ENCODE data around the gene MTMR1. TPM values are rescaled to one million over a fixed set of nuclear protein-coding genes. Genes with fewer than 3 reads are reported as not detected.
A peak's percentile ranks its signal among the peaks of the same experiment; 100 is the strongest.

MTMR1 gene
- total and polyA plus RNA-seq, 2 donors from 2014 or later: 6.2 to 24.5 TPM

- Histone ChIP-seq H3K36me3 (ENCODE audit: control insufficient read depth in 2 of 3, insufficient read depth in 3 of 3, low read length in 3 of 3) (no peaks in the 10 kb centered on the region), H3K9me3 (ENCODE audit: control insufficient read depth in 2 of 3, insufficient read depth in 1 of 3, low read length in 3 of 3) (no peaks in the 10 kb centered on the region), H3K9ac (ENCODE audit: low read length in 3 of 3) (peak overlapping the region in 1 of 3 donors; percentile 73), H3K4me1 (ENCODE audit: control insufficient read depth in 2 of 3, insufficient read depth in 2 of 3, low read depth in 1 of 3, low read length in 3 of 3) (peaks cover 0 to 2% (median 0%) of the 10 kb centered on the region in 3 donors), H3K4me3 (ENCODE audit: low read length in 3 of 3) (peak overlapping the region; percentile 70 to 79 (median 72)), H3K27ac (ENCODE audit: low read depth in 2 of 2, low read length in 2 of 2) (no peak overlapping the region), H3K27me3 (ENCODE audit: control insufficient read depth, insufficient read depth, low read length) (no peaks in the 10 kb centered on the region)
- FAIRE-seq: no peak
- TF ChIP-seq CTCF (IDR thresholded peaks at IDR 0.05; ENCODE audit: borderline replicate concordance, extremely low read depth, insufficient read depth): no peak
- DNase-seq: no peak
- intact Hi-C loops (cut with DNase I): no loop called here
Measured at GRCh38 chrX:150692296-150692695, 900 bp upstream of the MTMR1 start.

GRCh38 chrX:150693725-150694574 lies 754 bp downstream of the MTMR1 start:
- H3K4me1 ChIP-seq (ENCODE audit: control insufficient read depth in 2 of 3, insufficient read depth in 2 of 3, low read depth in 1 of 3, low read length in 3 of 3): peaks cover 0 to 2% (median 0%) of the 10 kb centered on the region in 3 donors
- peak overlapping the region in 2 of 3 donors; percentile 2 to 26 for H3K9ac ChIP-seq (ENCODE audit: low read length in 3 of 3)
- no peak for FAIRE-seq
- peak overlapping the region; percentile 40 to 71 (median 60) for H3K4me3 ChIP-seq (ENCODE audit: low read length in 3 of 3)
- intact Hi-C loops (cut with DNase I): no loop called here
- H3K9me3 ChIP-seq (ENCODE audit: control insufficient read depth in 2 of 3, insufficient read depth in 1 of 3, low read length in 3 of 3): no peaks in the 10 kb centered on the region
- H3K27ac ChIP-seq (ENCODE audit: low read depth in 2 of 2, low read length in 2 of 2): peak overlapping the region; percentile 57 to 70
- no peak for TF ChIP-seq CTCF (IDR thresholded peaks at IDR 0.05; ENCODE audit: borderline replicate concordance, extremely low read depth, insufficient read depth)
- peak; percentile 50 to 92 (median 69) for DNase-seq
- no peaks in the 10 kb centered on the region for H3K36me3 ChIP-seq (ENCODE audit: control insufficient read depth in 2 of 3, insufficient read depth in 3 of 3, low read length in 3 of 3)
- no peaks in the 10 kb centered on the region for H3K27me3 ChIP-seq (ENCODE audit: control insufficient read depth, insufficient read depth, low read length)

- H3K9me3 ChIP-seq (ENCODE audit: control insufficient read depth in 2 of 3, insufficient read depth in 1 of 3, low read length in 3 of 3): no peaks in the 10 kb centered on the region
Measured at GRCh38 chrX:150694738-150695410, 1.7 kb downstream of the MTMR1 start.

More at GRCh38 chrX:150694738-150695410, 1.7 kb downstream of the MTMR1 start:
- TF ChIP-seq CTCF (IDR thresholded peaks at IDR 0.05; ENCODE audit: borderline replicate concordance, extremely low read depth, insufficient read depth): no peak
- no peaks in the 10 kb centered on the region for H3K36me3 ChIP-seq (ENCODE audit: control insufficient read depth in 2 of 3, insufficient read depth in 3 of 3, low read length in 3 of 3)
- peaks cover 0 to 2% (median 0%) of the 10 kb centered on the region in 3 donors for H3K4me1 ChIP-seq (ENCODE audit: control insufficient read depth in 2 of 3, insufficient read depth in 2 of 3, low read depth in 1 of 3, low read length in 3 of 3)
- no peak overlapping the region for H3K4me3 ChIP-seq (ENCODE audit: low read length in 3 of 3)
- no peaks in the 10 kb centered on the region for H3K27me3 ChIP-seq (ENCODE audit: control insufficient read depth, insufficient read depth, low read length)
- H3K27ac ChIP-seq (ENCODE audit: low read depth in 2 of 2, low read length in 2 of 2): no peak overlapping the region
- intact Hi-C loops (cut with DNase I): no loop called here
- DNase-seq (no peak), FAIRE-seq (no peak)
- no peak overlapping the region for H3K9ac ChIP-seq (ENCODE audit: low read length in 3 of 3)
